Liver (tissue), 3 donors: ENCODE results near the gene KPNA6.

ENCODE experiments used
- FOXA1 ChIP-seq: IDR thresholded peaks from 2 replicates; pipeline ENCODE4 v1.6.1; 2016; ENCODE audit warnings: antibody characterized with exemption
- GABPA ChIP-seq, 2 donors: IDR thresholded peaks in 1 of 2; conservative IDR thresholded peaks in 1 of 2; 2 replicates each; pipeline ENCODE4 v1.6.1; 2016; ENCODE audit warnings: antibody characterized with exemption in 2 of 2, mild to moderate bottlenecking in 1 of 2, moderate library complexity in 1 of 2
- HNF4A ChIP-seq, 2 donors: conservative IDR thresholded peaks; 2 replicates each; pipeline ENCODE4 v1.6.1; 2016; ENCODE audit warnings: antibody characterized with exemption in 2 of 2, mild to moderate bottlenecking in 2 of 2
- JUND ChIP-seq, 2 donors: IDR thresholded peaks; 2 replicates each; pipeline ENCODE4 v1.6.1; 2016; ENCODE audit warnings: antibody characterized with exemption in 2 of 2
- NR2F2 ChIP-seq: IDR thresholded peaks from 2 replicates; pipeline ENCODE4 v1.6.1; 2016; ENCODE audit warnings: antibody characterized with exemption
- RAD21 ChIP-seq, 2 donors: IDR thresholded peaks; 2 replicates each; pipeline ENCODE4 v1.6.1; 2016; ENCODE audit warnings: antibody characterized with exemption in 2 of 2, mild to moderate bottlenecking in 2 of 2
- SP1 ChIP-seq: IDR thresholded peaks from 2 replicates; pipeline ENCODE4 v1.6.1; 2018; ENCODE audit warnings: antibody characterized with exemption, mild to moderate bottlenecking
- TAF1 ChIP-seq: conservative IDR thresholded peaks from 2 replicates; pipeline ENCODE4 v1.6.1; 2016; ENCODE audit warnings: antibody characterized with exemption, mild to moderate bottlenecking
- YY1 ChIP-seq: IDR thresholded peaks from 2 replicates; pipeline ENCODE4 v1.6.1; 2016; ENCODE audit warnings: antibody characterized with exemption, mild to moderate bottlenecking
- TF ChIP-seq, protein P1 (sequence below): IDR thresholded peaks from 2 replicates; pipeline ENCODE4 v1.6.1; 2016; ENCODE audit warnings: antibody characterized with exemption
- TF ChIP-seq, protein P2 (sequence below): fragments of 150-350 bp; IDR thresholded peaks from 2 replicates; pipeline ENCODE4 v1.5.1; 2017; ENCODE audit warnings: improper control_type of control experiment, low read depth, low read length; ENCODE audit not compliant: missing input control
- TF ChIP-seq, protein P3 (sequence below): IDR thresholded peaks from 2 replicates; pipeline ENCODE4 v1.6.1; 2016; ENCODE audit warnings: antibody characterized with exemption, mild to moderate bottlenecking
- TF ChIP-seq, protein P4 (sequence below): IDR thresholded peaks from 2 replicates; pipeline ENCODE4 v1.6.1; 2016; ENCODE audit warnings: antibody characterized with exemption
- donor health status: healthy.
- donor health status: healthy.

DNA sequence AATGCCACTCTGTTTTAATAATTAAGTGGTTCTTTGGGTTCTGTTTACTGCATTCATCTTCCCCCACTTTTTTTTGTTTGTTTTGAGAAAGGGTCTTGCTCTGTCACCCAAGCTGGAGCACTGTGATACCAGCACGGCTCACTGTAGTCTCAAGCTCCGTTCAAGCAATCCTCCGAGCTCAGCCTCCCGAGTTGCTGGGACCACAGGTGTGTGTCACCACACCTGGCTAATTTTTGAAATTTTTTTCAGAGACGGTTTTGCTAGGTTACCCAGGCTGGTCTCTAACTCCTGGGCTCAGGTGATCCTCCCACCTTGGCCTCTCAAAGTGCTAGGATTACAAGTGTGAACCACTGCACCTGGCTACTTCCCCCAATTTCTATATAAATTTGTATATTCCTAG, 29.3 kb downstream of the KPNA6 start:
- TF ChIP-seq, protein P1, sequence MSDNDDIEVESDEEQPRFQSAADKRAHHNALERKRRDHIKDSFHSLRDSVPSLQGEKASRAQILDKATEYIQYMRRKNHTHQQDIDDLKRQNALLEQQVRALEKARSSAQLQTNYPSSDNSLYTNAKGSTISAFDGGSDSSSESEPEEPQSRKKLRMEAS = no peak
- TF ChIP-seq, protein P2, sequence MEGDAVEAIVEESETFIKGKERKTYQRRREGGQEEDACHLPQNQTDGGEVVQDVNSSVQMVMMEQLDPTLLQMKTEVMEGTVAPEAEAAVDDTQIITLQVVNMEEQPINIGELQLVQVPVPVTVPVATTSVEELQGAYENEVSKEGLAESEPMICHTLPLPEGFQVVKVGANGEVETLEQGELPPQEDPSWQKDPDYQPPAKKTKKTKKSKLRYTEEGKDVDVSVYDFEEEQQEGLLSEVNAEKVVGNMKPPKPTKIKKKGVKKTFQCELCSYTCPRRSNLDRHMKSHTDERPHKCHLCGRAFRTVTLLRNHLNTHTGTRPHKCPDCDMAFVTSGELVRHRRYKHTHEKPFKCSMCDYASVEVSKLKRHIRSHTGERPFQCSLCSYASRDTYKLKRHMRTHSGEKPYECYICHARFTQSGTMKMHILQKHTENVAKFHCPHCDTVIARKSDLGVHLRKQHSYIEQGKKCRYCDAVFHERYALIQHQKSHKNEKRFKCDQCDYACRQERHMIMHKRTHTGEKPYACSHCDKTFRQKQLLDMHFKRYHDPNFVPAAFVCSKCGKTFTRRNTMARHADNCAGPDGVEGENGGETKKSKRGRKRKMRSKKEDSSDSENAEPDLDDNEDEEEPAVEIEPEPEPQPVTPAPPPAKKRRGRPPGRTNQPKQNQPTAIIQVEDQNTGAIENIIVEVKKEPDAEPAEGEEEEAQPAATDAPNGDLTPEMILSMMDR = no peak
- TF ChIP-seq, protein P3, sequence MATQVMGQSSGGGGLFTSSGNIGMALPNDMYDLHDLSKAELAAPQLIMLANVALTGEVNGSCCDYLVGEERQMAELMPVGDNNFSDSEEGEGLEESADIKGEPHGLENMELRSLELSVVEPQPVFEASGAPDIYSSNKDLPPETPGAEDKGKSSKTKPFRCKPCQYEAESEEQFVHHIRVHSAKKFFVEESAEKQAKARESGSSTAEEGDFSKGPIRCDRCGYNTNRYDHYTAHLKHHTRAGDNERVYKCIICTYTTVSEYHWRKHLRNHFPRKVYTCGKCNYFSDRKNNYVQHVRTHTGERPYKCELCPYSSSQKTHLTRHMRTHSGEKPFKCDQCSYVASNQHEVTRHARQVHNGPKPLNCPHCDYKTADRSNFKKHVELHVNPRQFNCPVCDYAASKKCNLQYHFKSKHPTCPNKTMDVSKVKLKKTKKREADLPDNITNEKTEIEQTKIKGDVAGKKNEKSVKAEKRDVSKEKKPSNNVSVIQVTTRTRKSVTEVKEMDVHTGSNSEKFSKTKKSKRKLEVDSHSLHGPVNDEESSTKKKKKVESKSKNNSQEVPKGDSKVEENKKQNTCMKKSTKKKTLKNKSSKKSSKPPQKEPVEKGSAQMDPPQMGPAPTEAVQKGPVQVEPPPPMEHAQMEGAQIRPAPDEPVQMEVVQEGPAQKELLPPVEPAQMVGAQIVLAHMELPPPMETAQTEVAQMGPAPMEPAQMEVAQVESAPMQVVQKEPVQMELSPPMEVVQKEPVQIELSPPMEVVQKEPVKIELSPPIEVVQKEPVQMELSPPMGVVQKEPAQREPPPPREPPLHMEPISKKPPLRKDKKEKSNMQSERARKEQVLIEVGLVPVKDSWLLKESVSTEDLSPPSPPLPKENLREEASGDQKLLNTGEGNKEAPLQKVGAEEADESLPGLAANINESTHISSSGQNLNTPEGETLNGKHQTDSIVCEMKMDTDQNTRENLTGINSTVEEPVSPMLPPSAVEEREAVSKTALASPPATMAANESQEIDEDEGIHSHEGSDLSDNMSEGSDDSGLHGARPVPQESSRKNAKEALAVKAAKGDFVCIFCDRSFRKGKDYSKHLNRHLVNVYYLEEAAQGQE = no peak
- TF ChIP-seq YY1 = no peak
- TF ChIP-seq GABPA (IDR thresholded peaks at IDR 0.05 in 1 of 2, conservative IDR thresholded peaks at IDR 0.05 in 1 of 2) = no peak
- no peak for TF ChIP-seq RAD21 (IDR thresholded peaks at IDR 0.05)
- TF ChIP-seq, protein P4, sequence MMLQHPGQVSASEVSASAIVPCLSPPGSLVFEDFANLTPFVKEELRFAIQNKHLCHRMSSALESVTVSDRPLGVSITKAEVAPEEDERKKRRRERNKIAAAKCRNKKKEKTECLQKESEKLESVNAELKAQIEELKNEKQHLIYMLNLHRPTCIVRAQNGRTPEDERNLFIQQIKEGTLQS = no peak
- TF ChIP-seq TAF1 = no peak
- no peak for TF ChIP-seq HNF4A (conservative IDR thresholded peaks at IDR 0.05)
- TF ChIP-seq SP1 = no peak
- TF ChIP-seq NR2F2 = no peak
- TF ChIP-seq JUND (IDR thresholded peaks at IDR 0.05) = no peak
- no peak for TF ChIP-seq FOXA1
